Panc1 (cell line): Measurements from ENCODE around the gene MORN1. TPM values are rescaled to one million over a fixed set of nuclear protein-coding genes. Genes with fewer than 3 reads are reported as not detected.

Experiments
- total RNA-seq: library from RNA; stranded (reverse); gene quantifications from one replicate; pipeline ENCODE4 v1.2.1, GENCODE V29; 2021; ENCODE audit not compliant: unreplicated experiment

MORN1 gene
- total RNA-seq, 1 experiment from 2014 or later, result 21.3 TPM

Other genes with a start within 250 kb of the MORN1 start
- 177 TPM for gene FAAP20, start 196.8 kb downstream of the MORN1 start, total RNA-seq
- gene SKI, start 163.2 kb downstream of the MORN1 start, total RNA-seq, result 63.2 TPM
- 235 TPM for gene RER1, start 287 bp upstream of the MORN1 start, total RNA-seq
- gene PEX10, start 21.0 kb upstream of the MORN1 start, total RNA-seq, result 49.8 TPM
- gene PLCH2, start 84.7 kb upstream of the MORN1 start, total RNA-seq, result 41.2 TPM
- gene PANK4, start 135.0 kb upstream of the MORN1 start, total RNA-seq, result 35.9 TPM
- not detected for gene HES5, start 138.7 kb upstream of the MORN1 start, total RNA-seq
- 20.1 TPM for gene TNFRSF14, start 164.8 kb upstream of the MORN1 start, total RNA-seq
- gene PRXL2B, start 195.2 kb upstream of the MORN1 start, total RNA-seq, result 17.0 TPM
- 0.46 TPM for gene MMEL1, start 241.5 kb upstream of the MORN1 start, total RNA-seq